Testis (tissue), 3 donors: ENCODE measurements around the gene PRR3. TPM values are rescaled to one million over a fixed set of nuclear protein-coding genes. Genes with fewer than 3 reads are reported as not detected.

Source experiments
- DNase-seq: peaks from one replicate; pipeline ENCODE4 v3.0.0-alpha.2; 2019
- H3K27ac ChIP-seq, 2 donors: fragments of 200-600 bp; sonication (generic); one replicate each; pipeline ENCODE4 v1.5.1; 2019
- H3K27me3 ChIP-seq: fragments of 200-600 bp; sonication (generic); one replicate; pipeline ENCODE4 v1.5.1; 2019
- H3K36me3 ChIP-seq: fragments of 200-600 bp; sonication (generic); one replicate; pipeline ENCODE4 v1.5.1; 2017; ENCODE audit warnings: low read depth; ENCODE audit errors: missing control alignments
- H3K4me1 ChIP-seq: fragments of 200-600 bp; sonication (generic); one replicate; pipeline ENCODE4 v1.5.1; 2019
- H3K4me3 ChIP-seq, 2 donors: fragments of 200-600 bp; sonication (generic); one replicate each; pipeline ENCODE4 v1.5.1; 2017 to 2019
- H3K9me3 ChIP-seq: fragments of 200-600 bp; sonication (generic); one replicate; pipeline ENCODE4 v1.5.1; 2017
- CTCF ChIP-seq, 3 experiments: fragments of 450-650 bp in 2 of 3; fragments of 200-600 bp in 1 of 3; sonication (generic) in 1 of 3; IDR thresholded peaks; one replicate each; pipeline ENCODE4 v1.5.1; 2016 to 2019; ENCODE audit warnings: antibody characterized with exemption in 3 of 3, mild to moderate bottlenecking in 2 of 3, moderate library complexity in 1 of 3
- POLR2A ChIP-seq: fragments of 450-650 bp; IDR thresholded peaks from one replicate; pipeline ENCODE4 v1.6.1; 2017; ENCODE audit warnings: antibody characterized with exemption, mild to moderate bottlenecking, moderate library complexity
- WGBS, 2 donors: methylation state at CpG; one replicate each; pipeline ENCODE4 v1.1.5; 2018; 5-methylcytosine and 5-hydroxymethylcytosine counted together
- intact Hi-C: fragments of 100-400 bp; cut with DNase I; formaldehyde crosslinking; loops from one replicate; pipeline ENCODE4 v1.15.1; 2023; ENCODE audit warnings: low total_unique reads
- polyA plus RNA-seq: library from polyadenylated mRNA; stranded (reverse); fragments of 350-450 nt; fragmentation: Illumina TruSeq; extraction: RNeasy Lipid Tissue Mini Kit (QIAGEN cat#74804); gene quantifications from one replicate; pipeline ENCODE4 v1.2.3, GENCODE V29; 2014; ENCODE audit warnings: low read depth, low replicate concordance; ENCODE audit not compliant: insufficient read depth
- total RNA-seq, 2 donors: library from RNA; depleted of rRNA; stranded (reverse); fragments of >200 nt; gene quantifications; one replicate each; pipeline ENCODE4 v1.2.3, GENCODE V29; 2016

Gene PRR3
- total and polyA plus RNA-seq, 3 donors from 2014 or later = 11.0 to 22.9 (median 11.2) TPM

DNA sequence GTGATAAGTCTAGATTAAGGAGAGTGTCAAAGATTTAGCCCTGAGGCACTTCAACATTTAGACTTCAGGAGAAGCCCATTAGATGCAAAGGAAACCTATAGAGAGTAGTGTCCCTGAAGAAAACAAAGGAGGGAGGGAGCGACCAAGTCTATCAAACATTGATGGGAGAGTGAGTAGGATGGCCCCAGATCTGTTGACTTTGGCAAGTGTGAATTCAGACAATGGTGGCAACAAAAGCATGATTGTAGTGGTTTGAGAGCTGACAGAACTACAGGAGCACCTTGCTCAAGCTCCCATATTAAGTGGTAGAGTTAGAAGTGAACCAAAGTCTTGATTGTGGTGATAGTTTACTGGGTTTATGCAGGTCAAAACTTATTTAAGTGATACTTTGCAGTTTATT lies 13.2 kb downstream of the PRR3 start:
- Histone ChIP-seq H3K9me3 (no peaks in the 10 kb centered on the region), H3K27ac (peak overlapping the region in 1 of 2 donors; percentile 90), H3K36me3 (no peaks in the 10 kb centered on the region), H3K27me3 (no peaks in the 10 kb centered on the region), H3K4me3 (peak overlapping the region; percentile 73 to 79), H3K4me1 (peaks cover 18% of the 10 kb centered on the region)
- intact Hi-C loops = no loop called here
- TF ChIP-seq CTCF (IDR thresholded peaks at IDR 0.05) (no peak), POLR2A (no peak)
- DNase-seq = no peak
- 55 to 67% methylated on average over 1 of the region's 1 CpG for WGBS, 2 donors

- Histone ChIP-seq H3K9me3 (no peaks in the 10 kb centered on the region), H3K36me3 (no peaks in the 10 kb centered on the region), H3K4me1 (peaks cover 18% of the 10 kb centered on the region), H3K4me3 (peak overlapping the region; percentile 73 to 79), H3K27ac (peak overlapping the region; percentile 14 to 90), H3K27me3 (no peaks in the 10 kb centered on the region)
- intact Hi-C loops = no loop called here
- DNase-seq = no peak
- 1 to 2% methylated on average over 18 of the region's 18 CpGs for WGBS, 2 donors
- no peak for TF ChIP-seq POLR2A
- no peak for TF ChIP-seq CTCF (IDR thresholded peaks at IDR 0.05)
Measured at GRCh38 chr6:30570740-30571074, 13.6 kb downstream of the PRR3 start.

DNA sequence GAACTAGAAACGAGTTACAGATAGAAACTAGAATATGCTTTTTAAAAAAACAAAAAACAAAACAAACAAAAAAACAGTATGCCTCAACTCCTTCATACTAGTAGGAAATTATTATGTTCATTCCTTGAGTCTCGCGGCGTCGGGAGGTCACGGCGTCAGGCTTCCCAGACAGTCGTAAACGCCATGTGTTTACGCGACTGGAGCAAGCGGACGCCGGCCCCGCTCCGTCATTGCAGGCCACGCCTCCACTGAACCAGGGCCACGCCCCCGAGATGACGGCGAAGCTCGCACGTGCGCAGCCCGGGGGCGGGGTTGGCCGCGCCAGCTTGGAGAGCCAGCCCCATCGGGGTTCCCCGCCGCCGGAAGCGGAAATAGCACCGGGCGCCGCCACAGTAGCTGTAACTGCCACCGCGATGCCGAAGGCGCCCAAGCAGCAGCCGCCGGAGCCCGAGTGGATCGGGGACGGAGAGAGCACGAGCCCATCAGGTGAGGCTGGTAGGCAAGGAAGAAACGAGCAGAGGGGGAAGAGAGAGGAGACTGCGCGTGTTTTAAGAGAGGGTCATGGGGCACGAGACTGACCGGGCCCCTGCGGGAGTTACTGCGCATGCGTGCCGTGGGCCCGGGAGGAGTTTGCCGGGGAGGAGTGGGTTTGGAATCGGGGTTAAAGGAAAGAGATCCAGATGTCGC lies 14.1 kb downstream of the PRR3 start, which contains the start of gene ABCF1:
TSS of gene ABCF1 (plus strand) at position 368 of the 687 bp plus-strand sequence. CDS start at position 414, 46 bp downstream.
- H3K4me1 ChIP-seq = peaks cover 18% of the 10 kb centered on the region
- peak within 1 kb of the TSS; percentile 83 to 90 for H3K27ac ChIP-seq
- H3K27me3 ChIP-seq = no peaks in the 10 kb centered on the region
- TF ChIP-seq POLR2A (peak; percentile 56), CTCF (IDR thresholded peaks at IDR 0.05) (no peak)
- DNase-seq = peak; percentile 99
- intact Hi-C loops = no loop called here
- H3K4me3 ChIP-seq = peak within 1 kb of the TSS; percentile 73 to 79
- 0% methylated on average over 47 to 50 of the region's 59 CpGs for WGBS, 2 donors
- H3K9me3 ChIP-seq = no peaks in the 10 kb centered on the region
- H3K36me3 ChIP-seq = no peaks in the 10 kb centered on the region

GRCh38 chr6:30571762-30572082 lies 14.6 kb downstream of the PRR3 start:
- H3K4me3 ChIP-seq = peak overlapping the region; percentile 73 to 79
- intact Hi-C loops = no loop called here
- H3K27ac ChIP-seq = peak overlapping the region; percentile 83 to 90
- no peaks in the 10 kb centered on the region for H3K36me3 ChIP-seq
- no peaks in the 10 kb centered on the region for H3K9me3 ChIP-seq
- no peaks in the 10 kb centered on the region for H3K27me3 ChIP-seq
- 0 to 1% methylated on average over 8 of the region's 8 CpGs for WGBS, 2 donors
- H3K4me1 ChIP-seq = peaks cover 18% of the 10 kb centered on the region
- DNase-seq = no peak
- TF ChIP-seq POLR2A (no peak), CTCF (IDR thresholded peaks at IDR 0.05) (no peak)

- H3K27ac ChIP-seq = peak overlapping the region; percentile 83 to 90
- peak overlapping the region; percentile 73 to 79 for H3K4me3 ChIP-seq
- H3K4me1 ChIP-seq = peaks cover 18% of the 10 kb centered on the region
- intact Hi-C loops = no loop called here
- TF ChIP-seq POLR2A = no peak
- no peaks in the 10 kb centered on the region for H3K36me3 ChIP-seq
- H3K9me3 ChIP-seq = no peaks in the 10 kb centered on the region
- no peak for DNase-seq
- H3K27me3 ChIP-seq = no peaks in the 10 kb centered on the region
Measured at GRCh38 chr6:30572148-30572547, 15.1 kb downstream of the PRR3 start.
